Stimulated activated CD4-positive, alpha-beta T cell treated with anti-CD3 and anti-CD28 coated beads, TNF-alpha, amount 100 ng/mL, for 1 hour (primary cell): ENCODE data around the gene SLC6A18.
"Not testable (repeated sequence)": the region's sequence is repeated elsewhere in the genome, so short reads cannot be mapped to it uniquely, and the experiment has no call there.

Source experiments
- DNase-seq, 3 donors: peaks; one replicate each; pipeline ENCODE4 v3.0.0-alpha.2; 2020; ENCODE audit warnings: low read depth in 3 of 3, low spot score in 1 of 3

The SLC6A18 gene

DNA sequence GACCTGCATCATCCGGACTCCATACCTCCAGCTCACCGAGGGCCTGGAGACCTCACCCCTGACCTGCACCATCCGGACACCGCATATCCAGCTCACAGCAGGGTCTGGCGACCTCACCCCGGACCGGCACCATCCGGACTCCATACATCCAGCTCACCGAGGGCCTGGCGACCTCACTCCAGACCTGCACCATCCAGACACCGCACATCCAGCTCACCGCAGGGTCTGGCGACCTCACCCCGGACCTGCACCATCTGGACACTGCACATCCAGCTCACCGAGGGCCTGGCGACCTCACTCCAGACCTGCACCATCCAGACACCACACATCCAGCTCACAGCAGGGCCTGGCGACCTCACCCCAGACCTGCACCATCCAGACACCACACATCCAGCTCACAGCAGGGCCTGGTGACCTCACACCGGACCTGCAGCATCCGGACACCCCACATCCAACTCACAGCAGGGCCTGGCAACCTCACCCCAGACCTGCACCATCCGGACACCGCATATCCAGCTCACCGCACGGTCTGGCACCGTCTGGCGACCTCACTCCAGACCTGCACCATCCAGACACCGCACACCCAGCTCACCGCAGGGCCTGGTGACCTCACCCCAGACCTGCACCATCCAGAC lies 59.3 kb downstream of the SLC6A18 start:
- DNase-seq = not testable (repeated sequence)

DNA sequence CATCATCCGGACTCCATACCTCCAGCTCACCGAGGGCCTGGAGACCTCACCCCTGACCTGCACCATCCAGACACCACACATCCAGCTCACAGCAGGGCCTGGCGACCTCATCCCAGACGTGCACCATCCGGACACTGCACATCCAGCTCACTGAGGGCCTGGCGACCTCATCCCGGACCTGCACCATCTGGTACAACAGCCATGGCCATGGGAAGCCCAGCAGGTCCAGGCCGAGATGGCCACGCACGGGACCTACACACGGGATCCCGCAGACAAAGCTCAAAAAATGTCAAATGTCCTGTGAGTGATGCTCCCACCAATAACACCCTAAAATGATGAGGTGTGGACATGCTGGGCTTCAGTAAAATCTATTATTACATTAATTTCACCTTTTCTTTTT lies 60.0 kb downstream of the SLC6A18 start:
- DNase-seq = no peak

GRCh38 chr5:1285883-1286291 lies 60.7 kb downstream of the SLC6A18 start:
- no peak for DNase-seq

GRCh38 chr5:1288439-1289335 lies 63.5 kb downstream of the SLC6A18 start:
- DNase-seq = no peak

GRCh38 chr5:1289559-1289958 lies 64.4 kb downstream of the SLC6A18 start:
- not testable (repeated sequence) for DNase-seq

- DNase-seq = not testable (repeated sequence)
Measured at GRCh38 chr5:1290956-1291355, 65.8 kb downstream of the SLC6A18 start.

DNA sequence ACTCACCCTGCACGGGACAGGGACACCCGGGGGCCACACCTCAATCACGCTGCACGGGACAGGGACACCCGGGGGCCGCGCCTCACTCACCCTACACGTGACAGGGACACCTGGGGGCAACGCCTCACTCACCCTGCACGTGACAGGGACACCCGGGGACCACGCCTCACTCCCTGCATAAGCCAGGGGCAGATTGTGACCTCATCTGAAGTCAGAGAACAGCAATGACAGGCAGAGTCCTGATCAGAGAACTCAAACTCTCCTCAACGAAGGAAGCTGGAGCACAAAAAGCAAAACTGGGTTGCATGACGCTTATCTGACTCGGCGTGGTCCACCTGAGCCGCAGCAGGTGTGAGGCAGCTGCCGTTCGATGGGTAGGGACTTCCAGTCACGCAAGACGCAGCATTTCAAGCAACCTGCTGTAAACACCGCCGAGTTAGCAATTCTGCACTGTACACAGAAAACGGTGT lies 66.5 kb downstream of the SLC6A18 start:
- no peak for DNase-seq

DNA sequence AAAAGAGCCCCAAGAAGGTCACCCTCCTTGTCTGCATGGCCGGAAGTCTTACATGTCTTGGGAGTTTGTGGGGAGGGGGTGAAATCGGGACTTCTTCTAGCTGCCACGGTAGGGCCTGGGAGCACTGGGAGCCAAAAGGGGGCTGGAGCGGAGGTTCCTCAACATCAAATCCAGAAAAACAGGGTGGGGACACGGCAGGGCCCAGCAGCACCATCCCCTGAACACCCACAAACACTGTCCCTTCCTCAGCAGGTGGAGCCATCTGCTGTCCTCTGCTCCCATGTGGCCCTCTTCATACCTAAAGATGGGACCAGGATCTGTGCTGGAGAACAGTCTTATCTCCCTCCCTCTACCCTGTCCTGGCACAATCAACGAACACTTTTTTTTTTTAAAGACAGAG lies 67.0 kb downstream of the SLC6A18 start:
- no peak for DNase-seq

DNA sequence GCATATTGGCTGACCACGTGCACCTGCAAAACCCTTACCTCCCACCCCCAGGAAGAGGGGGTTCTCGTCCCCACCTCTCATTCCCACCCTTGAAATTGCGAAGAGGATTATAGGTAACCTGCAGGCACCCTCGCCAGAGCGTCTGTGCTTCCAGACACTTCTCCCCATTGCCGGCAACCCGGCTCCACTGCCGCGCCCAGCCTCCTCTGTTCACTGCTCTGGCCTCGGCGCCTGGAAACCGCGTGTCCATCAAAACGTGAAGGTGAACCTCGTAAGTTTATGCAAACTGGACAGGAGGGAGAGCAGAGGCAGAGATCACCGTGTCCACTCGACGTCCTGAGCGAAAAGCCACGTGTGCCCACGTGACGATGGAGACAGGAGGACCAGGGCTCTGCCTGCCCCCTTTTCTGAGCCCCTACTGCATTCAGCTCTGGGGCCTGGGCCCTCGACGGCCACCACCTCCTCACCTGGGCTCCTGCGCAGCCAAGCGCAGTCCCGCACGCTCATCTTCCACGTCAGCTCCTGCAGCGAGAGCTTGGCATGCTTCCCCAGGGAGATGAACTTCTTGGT lies 67.8 kb downstream of the SLC6A18 start:
- no peak for DNase-seq

DNA sequence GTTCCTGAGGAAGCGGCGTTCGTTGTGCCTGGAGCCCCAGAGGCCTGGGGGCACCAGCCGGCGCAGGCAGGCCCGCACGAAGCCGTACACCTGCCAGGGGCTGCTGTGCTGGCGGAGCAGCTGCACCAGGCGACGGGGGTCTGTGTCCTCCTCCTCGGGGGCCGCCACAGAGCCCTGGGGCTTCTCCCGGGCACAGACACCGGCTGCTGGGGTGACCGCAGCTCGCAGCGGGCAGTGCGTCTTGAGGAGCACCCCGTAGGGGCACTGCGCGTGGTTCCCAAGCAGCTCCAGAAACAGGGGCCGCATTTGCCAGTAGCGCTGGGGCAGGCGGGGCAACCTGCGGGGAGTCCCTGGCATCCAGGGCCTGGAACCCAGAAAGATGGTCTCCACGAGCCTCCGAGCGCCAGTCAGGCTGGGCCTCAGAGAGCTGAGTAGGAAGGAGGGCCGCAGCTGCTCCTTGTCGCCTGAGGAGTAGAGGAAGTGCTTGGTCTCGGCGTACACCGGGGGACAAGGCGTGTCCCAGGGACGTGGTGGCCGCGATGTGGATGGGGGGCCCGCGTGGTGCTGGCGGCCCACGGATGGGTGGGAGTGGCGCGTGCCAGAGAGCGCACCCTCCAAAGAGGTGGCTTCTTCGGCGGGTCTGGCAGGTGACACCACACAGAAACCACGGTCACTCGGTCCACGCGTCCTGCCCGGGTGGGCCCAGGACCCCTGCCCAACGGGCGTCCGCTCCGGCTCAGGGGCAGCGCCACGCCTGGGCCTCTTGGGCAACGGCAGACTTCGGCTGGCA lies 68.4 kb downstream of the SLC6A18 start:
- DNase-seq = no peak

DNA sequence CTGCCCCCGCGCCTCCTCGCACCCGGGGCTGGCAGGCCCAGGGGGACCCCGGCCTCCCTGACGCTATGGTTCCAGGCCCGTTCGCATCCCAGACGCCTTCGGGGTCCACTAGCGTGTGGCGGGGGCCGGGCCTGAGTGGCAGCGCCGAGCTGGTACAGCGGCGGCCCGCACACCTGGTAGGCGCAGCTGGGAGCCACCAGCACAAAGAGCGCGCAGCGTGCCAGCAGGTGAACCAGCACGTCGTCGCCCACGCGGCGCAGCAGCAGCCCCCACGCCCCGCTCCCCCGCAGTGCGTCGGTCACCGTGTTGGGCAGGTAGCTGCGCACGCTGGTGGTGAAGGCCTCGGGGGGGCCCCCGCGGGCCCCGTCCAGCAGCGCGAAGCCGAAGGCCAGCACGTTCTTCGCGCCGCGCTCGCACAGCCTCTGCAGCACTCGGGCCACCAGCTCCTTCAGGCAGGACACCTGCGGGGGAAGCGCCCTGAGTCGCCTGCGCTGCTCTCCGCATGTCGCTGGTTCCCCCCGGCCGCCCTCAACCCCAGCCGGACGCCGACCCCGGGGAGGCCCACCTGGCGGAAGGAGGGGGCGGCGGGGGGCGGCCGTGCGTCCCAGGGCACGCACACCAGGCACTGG lies 69.1 kb downstream of the SLC6A18 start:
- DNase-seq = no peak

DNA sequence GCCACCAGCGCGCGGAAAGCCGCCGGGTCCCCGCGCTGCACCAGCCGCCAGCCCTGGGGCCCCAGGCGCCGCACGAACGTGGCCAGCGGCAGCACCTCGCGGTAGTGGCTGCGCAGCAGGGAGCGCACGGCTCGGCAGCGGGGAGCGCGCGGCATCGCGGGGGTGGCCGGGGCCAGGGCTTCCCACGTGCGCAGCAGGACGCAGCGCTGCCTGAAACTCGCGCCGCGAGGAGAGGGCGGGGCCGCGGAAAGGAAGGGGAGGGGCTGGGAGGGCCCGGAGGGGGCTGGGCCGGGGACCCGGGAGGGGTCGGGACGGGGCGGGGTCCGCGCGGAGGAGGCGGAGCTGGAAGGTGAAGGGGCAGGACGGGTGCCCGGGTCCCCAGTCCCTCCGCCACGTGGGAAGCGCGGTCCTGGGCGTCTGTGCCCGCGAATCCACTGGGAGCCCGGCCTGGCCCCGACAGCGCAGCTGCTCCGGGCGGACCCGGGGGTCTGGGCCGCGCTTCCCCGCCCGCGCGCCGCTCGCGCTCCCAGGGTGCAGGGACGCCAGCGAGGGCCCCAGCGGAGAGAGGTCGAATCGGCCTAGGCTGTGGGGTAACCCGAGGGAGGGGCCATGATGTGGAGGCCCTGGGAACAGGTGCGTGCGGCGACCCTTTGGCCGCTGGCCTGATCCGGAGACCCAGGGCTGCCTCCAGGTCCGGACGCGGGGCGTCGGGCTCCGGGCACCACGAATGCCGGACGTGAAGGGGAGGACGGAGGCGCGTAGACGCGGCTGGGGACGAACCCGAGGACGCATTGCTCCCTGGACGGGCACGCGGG lies 69.9 kb downstream of the SLC6A18 start, which contains the start of gene TERT:
TSS of gene TERT (minus strand) at position 234 of the 815 bp plus-strand sequence. CDS start at position 155, 79 bp downstream.
- DNase-seq = peak; percentile 45 to 86 (median 67)

- no peak for DNase-seq
Measured at GRCh38 chr5:1295650-1296037, 70.5 kb downstream of the SLC6A18 start.
